OCI-M2 (cell line): ENCODE measurements around the gene SH3BGRL3.
"Not testable (repeated sequence)": the region's sequence is repeated elsewhere in the genome, so short reads cannot be mapped to it uniquely, and the experiment has no call there.

Experiments used
- DNase-seq: peaks from one replicate; lab custom pipeline; 2025; ENCODE audit not compliant: unreplicated experiment; lab: John Stamatoyannopoulos, UW

The SH3BGRL3 gene

GRCh38 chr1:26315874-26316850 is 36.3 kb downstream of the SH3BGRL3 start:
- no peak for DNase-seq

GRCh38 chr1:26317146-26317545 is 37.3 kb downstream of the SH3BGRL3 start:
- no peak for DNase-seq

DNA sequence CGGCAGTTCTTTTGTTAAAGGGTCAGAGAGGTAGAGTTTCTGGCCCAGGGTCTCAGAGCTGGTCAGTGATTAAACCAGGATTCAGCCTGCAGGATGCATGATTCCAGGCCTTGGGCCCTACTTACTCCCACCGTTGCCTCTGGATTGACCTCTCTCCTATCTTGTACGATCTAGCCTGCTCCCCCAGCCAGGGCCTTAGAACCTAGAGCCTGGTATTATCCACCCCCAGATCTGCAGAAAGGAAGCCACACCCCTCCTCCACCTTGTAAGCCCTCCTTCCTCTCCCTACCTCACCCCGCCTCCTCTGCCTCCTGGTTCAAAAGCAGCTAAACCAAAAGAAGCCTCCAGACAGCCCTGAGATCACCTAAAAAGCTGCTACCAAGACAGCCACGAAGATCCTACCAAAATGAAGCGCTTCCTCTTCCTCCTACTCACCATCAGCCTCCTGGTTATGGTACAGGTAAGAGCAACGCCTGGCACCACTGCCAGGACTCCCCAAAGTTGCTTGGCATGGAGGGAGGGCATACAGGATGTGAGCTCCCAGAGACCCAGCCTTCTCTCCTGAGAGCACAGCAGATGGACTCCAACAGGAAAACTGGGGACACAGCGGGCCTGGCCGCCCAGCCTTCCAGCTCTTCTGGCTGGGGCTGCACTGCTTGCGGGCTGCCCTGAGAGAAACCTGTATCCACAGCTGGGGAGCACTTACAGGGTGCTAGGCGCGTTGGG is 37.9 kb downstream of the SH3BGRL3 start, which contains the start of gene CD52:
TSS of gene CD52 (plus strand) at position 347 of the 726 bp plus-strand sequence. CDS start at position 407, 60 bp downstream.
- DNase-seq, result no peak

GRCh38 chr1:26318338-26319064 is 38.6 kb downstream of the SH3BGRL3 start:
- DNase-seq, result no peak

DNA sequence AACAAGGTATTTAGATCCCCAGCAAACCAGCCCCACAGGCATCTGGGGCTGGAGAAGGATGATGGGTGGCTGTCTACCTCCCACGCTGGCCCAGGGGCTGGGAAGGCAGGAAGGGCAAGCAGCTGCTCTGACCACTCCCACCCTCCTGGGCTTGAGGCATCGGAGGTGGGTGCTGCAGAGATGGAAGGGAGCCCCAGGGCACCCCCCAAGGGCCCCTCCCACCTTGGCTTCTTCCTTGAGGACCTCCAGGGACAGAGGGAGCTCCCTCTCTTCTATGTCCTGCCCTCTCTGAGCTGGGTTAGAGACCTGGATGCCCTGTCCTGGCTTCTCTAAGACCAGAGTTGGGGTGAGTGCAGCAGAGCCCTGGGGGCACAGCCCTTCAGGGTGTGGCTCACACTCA is 41.0 kb downstream of the SH3BGRL3 start:
- no peak for DNase-seq

DNA sequence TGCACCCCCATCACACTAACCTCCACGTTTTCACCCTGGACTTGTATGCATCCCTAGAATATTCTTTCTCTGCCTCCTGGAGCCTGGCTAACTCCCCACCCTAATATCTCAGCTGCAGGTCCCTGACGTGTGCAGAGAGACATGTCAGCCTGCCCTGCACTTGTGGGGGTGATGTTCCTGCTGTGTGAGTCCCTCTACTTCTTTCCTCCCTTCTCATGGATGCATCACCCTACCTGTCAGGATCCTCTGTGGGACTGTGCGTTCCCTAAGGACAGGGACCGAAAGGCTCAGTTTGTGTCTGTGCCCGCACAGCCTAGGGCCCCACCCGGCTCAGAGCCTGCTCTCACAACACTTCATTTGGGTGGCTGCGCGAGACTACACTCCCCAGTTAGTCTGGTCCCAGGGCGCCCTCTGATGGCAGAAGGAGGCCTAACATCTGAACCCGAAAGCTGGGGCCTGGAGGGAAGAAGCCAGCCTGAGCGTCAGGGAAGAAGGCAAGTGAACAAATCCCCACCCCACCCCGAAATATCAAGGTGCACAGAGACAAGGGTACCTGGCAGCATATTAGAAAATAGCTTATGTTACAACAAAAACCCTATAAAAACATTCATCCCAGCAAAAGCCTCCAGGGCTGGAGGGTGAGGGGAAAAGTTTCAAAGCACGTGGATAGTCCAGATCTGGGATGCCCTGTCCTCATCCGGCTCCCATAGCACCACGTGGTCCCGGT is 41.6 kb downstream of the SH3BGRL3 start:
- peak; percentile 41 for DNase-seq

DNA sequence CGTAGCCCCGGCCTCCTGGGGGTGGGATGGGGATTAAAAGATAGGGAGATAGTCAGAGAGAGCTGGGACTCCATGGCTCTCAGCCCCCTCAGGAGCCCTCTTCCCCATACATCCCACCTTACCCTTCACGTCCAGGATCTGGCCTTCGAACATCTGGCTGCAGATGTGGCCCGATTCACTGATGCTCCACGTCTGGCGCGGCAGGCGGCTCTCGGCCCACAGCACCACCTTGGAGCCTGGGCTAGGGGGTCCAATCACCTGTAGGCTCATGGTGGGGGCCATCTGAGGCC is 42.1 kb downstream of the SH3BGRL3 start:
- no peak for DNase-seq

- no peak for DNase-seq
Measured at GRCh38 chr1:26323382-26323781, 43.5 kb downstream of the SH3BGRL3 start.

DNA sequence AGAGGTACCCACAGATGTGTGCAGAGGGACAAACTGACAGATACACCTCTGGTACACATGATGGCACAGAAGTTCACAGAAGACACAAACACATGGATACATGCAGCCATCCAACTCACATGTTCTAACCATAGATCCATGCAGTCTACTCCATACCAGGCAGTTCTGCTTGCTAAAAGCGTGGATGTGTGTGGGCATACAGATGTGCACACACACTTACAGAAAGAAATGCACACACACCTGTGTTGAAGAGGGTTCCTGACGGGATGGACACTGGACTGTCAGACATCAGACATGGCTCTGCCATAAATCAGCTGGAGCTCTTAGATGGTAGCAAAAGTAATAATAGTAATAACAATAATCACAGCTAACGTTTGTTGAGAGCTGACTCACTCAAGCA is 44.7 kb downstream of the SH3BGRL3 start:
- DNase-seq, result no peak

DNA sequence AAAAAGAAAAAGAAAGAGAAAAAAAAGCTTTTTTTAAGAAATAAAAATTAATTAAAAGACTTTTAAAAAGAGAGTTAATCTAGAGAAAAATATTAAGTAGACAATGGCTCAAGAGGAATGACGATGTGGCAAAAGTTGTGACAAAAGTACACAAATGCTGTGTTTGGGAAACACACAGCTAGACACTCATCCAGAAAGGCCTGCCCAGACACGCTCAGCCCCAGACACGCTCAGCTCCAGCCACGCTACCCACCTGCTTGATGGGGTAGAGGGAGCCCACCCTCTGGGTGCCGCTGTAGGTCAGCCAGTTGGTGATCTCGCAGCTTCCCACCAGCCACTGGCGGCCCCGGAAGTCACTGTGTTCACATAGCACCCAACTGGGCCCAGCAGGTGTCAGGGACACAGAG is 48.1 kb downstream of the SH3BGRL3 start:
- no peak for DNase-seq

GRCh38 chr1:26328597-26328996 is 48.7 kb downstream of the SH3BGRL3 start:
- no peak for DNase-seq

GRCh38 chr1:26329380-26329779 is 49.5 kb downstream of the SH3BGRL3 start:
- DNase-seq, result not testable (repeated sequence)

DNA sequence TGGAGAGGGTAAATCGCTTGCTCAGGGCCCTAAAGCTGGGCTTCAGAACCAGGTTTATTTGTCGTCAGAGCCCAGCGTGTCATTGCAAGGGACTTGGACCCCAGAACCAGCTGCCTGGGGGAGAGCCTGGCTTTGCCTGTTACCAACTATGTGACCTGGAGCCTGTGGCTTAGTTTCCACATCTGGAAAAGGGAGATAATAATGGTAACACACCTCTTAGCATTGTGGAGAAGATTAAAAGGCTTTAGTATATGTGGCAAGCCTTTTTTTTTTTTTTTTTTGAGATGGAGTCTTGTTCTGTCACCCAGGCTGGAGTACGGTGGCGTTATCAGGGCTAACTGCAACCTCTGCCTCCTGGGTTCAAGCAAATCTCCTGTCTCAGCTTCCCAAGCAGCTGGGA is 50.4 kb downstream of the SH3BGRL3 start:
- no peak for DNase-seq
